Activated T-helper 1 cell treated with anti-CD3 and anti-CD28 coated beads, Interleukin-12 subunit alpha, Interleukin-12 subunit beta, Interleukin-2, Interleukin-4 antibody, amounts not matched to agents 30 ng/mL and 10 ng/mL and 1 ng/mL, durations not matched to agents 14 hours and 24 hours and 36 hours (primary cell): ENCODE results near the gene THRB. TPM values are rescaled to one million over a fixed set of nuclear protein-coding genes. Genes with fewer than 3 reads are reported as not detected.

Experiments
- DNase-seq: peaks from one replicate; pipeline ENCODE4 v3.0.0; 2021; ENCODE audit warnings: low spot score
- H3K27ac Mint-ChIP-seq: one replicate; pipeline ENCODE4 v1.8.0; 2021; ENCODE audit warnings: mild to moderate bottlenecking, mixed read lengths
- H3K27me3 Mint-ChIP-seq: one replicate; pipeline ENCODE4 v1.8.0; 2022; ENCODE audit warnings: mild to moderate bottlenecking, moderate library complexity, mixed read lengths; ENCODE audit not compliant: insufficient read depth
- H3K36me3 Mint-ChIP-seq: one replicate; pipeline ENCODE4 v1.8.0; 2021; ENCODE audit warnings: low read depth, mixed read lengths
- H3K4me1 Mint-ChIP-seq: one replicate; pipeline ENCODE4 v1.8.0; 2021; ENCODE audit warnings: low read depth, mixed read lengths
- H3K4me3 Mint-ChIP-seq: one replicate; pipeline ENCODE4 v1.8.0; 2021; ENCODE audit warnings: mild to moderate bottlenecking, moderate library complexity, mixed read lengths
- H3K9me3 Mint-ChIP-seq: one replicate; pipeline ENCODE4 v1.8.0; 2021; ENCODE audit warnings: mixed read lengths
- intact Hi-C: fragments of 100-400 bp; cut with micrococcal nuclease; formaldehyde crosslinking; loops from one replicate; pipeline ENCODE4 v1.15.1; 2024
- total RNA-seq: library from RNA; stranded (reverse); gene quantifications from 2 replicates; pipeline ENCODE4 v1.2.3, GENCODE V29; 2022

The THRB gene
- total RNA-seq, 1 donor from 2014 or later, result not detected

DNA sequence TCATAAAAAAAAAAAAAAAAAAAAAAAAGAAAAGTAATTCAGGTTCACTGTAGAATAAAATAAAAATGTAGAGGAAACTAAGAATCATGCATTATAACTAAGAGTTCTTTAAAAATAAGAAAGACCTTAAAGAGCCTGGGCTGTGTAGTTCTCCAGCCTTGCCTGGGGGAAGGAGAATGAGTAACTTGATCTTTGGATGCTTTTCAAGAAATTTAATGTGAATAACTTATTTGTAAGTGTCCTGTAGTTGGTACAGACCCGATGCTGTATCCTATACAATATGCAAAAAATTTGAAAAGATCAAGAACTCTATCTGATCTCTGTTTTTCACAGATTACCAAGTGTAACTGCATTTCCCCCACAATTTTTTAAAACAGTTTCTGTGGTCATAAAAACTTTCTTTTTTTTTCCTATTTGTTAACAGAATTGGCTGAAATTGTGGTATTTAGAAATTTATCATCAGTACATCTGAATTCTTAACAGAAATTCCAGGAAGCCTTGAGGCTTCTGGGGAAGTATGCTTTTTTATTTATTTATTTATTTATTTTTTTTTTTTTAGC is 195.3 kb downstream of the THRB start:
- H3K4me3 Mint-ChIP-seq, result no peak overlapping the region
- H3K4me1 Mint-ChIP-seq, result no peaks in the 10 kb centered on the region
- intact Hi-C loops, result no loop called here
- no peaks in the 10 kb centered on the region for H3K27me3 Mint-ChIP-seq
- H3K27ac Mint-ChIP-seq, result no peak overlapping the region
- DNase-seq, result no peak
- no peaks in the 10 kb centered on the region for H3K36me3 Mint-ChIP-seq
- no peaks in the 10 kb centered on the region for H3K9me3 Mint-ChIP-seq

GRCh38 chr3:24296441-24297205 is 198.0 kb downstream of the THRB start:
- Mint-ChIP-seq H3K36me3 (no peaks in the 10 kb centered on the region), H3K27me3 (no peaks in the 10 kb centered on the region), H3K9me3 (no peaks in the 10 kb centered on the region), H3K4me1 (no peaks in the 10 kb centered on the region), H3K4me3 (no peak overlapping the region), H3K27ac (no peak overlapping the region)
- no peak for DNase-seq
- intact Hi-C loops, result no loop called here

GRCh38 chr3:24294150-24294549 is 200.5 kb downstream of the THRB start:
- intact Hi-C loops, result no loop called here
- Mint-ChIP-seq H3K4me1 (no peaks in the 10 kb centered on the region), H3K9me3 (no peaks in the 10 kb centered on the region), H3K27ac (no peak overlapping the region), H3K36me3 (no peaks in the 10 kb centered on the region), H3K27me3 (peaks cover 2% of the 10 kb centered on the region), H3K4me3 (no peak overlapping the region)
- no peak for DNase-seq

GRCh38 chr3:24291646-24292045 is 203.0 kb downstream of the THRB start:
- Mint-ChIP-seq H3K27me3 (peaks cover 2% of the 10 kb centered on the region), H3K36me3 (no peaks in the 10 kb centered on the region), H3K9me3 (no peaks in the 10 kb centered on the region), H3K4me1 (no peaks in the 10 kb centered on the region), H3K27ac (no peak overlapping the region), H3K4me3 (no peak overlapping the region)
- intact Hi-C loops, result no loop called here
- DNase-seq, result no peak

DNA sequence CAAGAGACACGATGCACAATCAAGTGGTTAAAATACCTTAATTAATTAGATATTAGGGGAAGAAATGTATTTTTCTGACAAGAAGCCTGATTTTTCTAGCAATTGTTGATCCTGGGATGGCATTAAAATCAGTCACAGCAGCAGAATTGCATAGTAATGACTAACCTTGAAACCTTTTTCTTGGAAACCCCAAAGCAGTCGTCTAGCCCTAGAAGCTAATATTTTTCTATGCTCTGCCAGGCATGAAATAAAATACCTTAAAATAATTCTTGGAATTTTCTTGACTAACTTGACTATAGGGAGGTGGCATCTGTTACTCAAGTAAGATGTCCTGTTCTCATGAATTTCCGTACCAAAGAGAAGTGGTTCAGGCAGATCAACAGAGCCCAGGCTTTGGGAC is 204.1 kb downstream of the THRB start:
- H3K27me3 Mint-ChIP-seq, result peaks cover 2% of the 10 kb centered on the region
- intact Hi-C loops, result no loop called here

GRCh38 chr3:24288496-24289236 is 206.0 kb downstream of the THRB start:
- Mint-ChIP-seq H3K27ac (no peak overlapping the region), H3K4me3 (no peak overlapping the region), H3K27me3 (peaks cover 2% of the 10 kb centered on the region), H3K36me3 (no peaks in the 10 kb centered on the region), H3K9me3 (no peaks in the 10 kb centered on the region), H3K4me1 (no peaks in the 10 kb centered on the region)
- intact Hi-C loops, result no loop called here
- DNase-seq, result no peak

More for the DNA sequence above, 204.1 kb downstream of the THRB start:
- Mint-ChIP-seq H3K4me1 (no peaks in the 10 kb centered on the region), H3K36me3 (no peaks in the 10 kb centered on the region), H3K4me3 (no peak overlapping the region), H3K9me3 (no peaks in the 10 kb centered on the region), H3K27ac (no peak overlapping the region)
- no peak for DNase-seq

- H3K4me1 Mint-ChIP-seq, result no peaks in the 10 kb centered on the region
- no peaks in the 10 kb centered on the region for H3K9me3 Mint-ChIP-seq
- H3K36me3 Mint-ChIP-seq, result no peaks in the 10 kb centered on the region
- H3K4me3 Mint-ChIP-seq, result no peak overlapping the region
- H3K27me3 Mint-ChIP-seq, result peaks cover 2% of the 10 kb centered on the region
- DNase-seq, result no peak
- H3K27ac Mint-ChIP-seq, result no peak overlapping the region
- intact Hi-C loops, result no loop called here
These were observed 206.7 kb downstream of the THRB start for GRCh38 chr3:24287755-24288450.

DNA sequence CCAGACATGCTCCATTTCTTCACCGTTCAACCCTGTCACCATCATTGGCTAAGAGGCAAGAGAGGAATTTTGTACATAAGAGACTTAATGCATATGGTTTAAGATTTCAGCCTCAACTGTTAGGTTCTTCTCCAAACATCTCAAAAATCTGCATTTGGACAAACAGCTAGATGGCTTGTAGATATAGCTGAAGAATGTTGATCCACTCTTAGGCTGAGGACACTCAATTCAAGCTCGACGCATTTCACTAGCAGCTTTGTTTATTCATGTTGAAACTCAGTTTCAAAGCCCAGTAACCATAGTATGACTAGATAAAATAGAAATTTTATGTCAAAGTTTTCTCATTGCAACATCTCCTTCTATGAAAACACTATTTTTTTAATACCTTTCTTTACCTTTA is 208.2 kb downstream of the THRB start:
- no peaks in the 10 kb centered on the region for H3K9me3 Mint-ChIP-seq
- peaks cover 2% of the 10 kb centered on the region for H3K27me3 Mint-ChIP-seq
- H3K4me3 Mint-ChIP-seq, result no peak overlapping the region
- no peak overlapping the region for H3K27ac Mint-ChIP-seq
- DNase-seq, result no peak
- intact Hi-C loops, result no loop called here
- no peaks in the 10 kb centered on the region for H3K36me3 Mint-ChIP-seq
- H3K4me1 Mint-ChIP-seq, result no peaks in the 10 kb centered on the region

DNA sequence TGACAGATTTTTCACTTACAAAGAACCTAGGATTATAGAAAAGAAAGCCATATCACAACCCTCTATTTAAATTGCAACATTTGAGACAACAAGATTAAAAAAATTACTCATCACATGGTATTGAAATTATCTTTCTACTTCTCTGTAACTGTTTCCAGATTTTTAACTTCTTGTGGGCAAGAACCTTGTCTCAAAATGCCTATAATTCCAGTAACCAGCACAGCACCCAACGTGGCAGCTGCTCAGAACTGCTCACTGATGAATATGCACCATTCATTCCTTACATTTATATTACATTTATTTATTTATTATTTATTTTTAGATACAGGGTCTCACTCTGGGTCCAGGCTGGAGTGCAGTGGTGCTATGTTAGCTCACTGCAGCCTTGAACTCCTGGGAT is 216.1 kb downstream of the THRB start:
- intact Hi-C loops, result no loop called here
- Mint-ChIP-seq H3K27me3 (peaks cover 2% of the 10 kb centered on the region), H3K27ac (no peak overlapping the region), H3K4me1 (no peaks in the 10 kb centered on the region), H3K36me3 (no peaks in the 10 kb centered on the region), H3K9me3 (no peaks in the 10 kb centered on the region), H3K4me3 (no peak overlapping the region)
- no peak for DNase-seq

GRCh38 chr3:24273491-24273890 is 221.2 kb downstream of the THRB start:
- intact Hi-C loops, result no loop called here
- H3K4me1 Mint-ChIP-seq, result no peaks in the 10 kb centered on the region
- H3K27ac Mint-ChIP-seq, result no peak overlapping the region
- no peak overlapping the region for H3K4me3 Mint-ChIP-seq
- H3K36me3 Mint-ChIP-seq, result no peaks in the 10 kb centered on the region
- no peaks in the 10 kb centered on the region for H3K9me3 Mint-ChIP-seq
- H3K27me3 Mint-ChIP-seq, result peaks cover 8% of the 10 kb centered on the region
- no peak for DNase-seq

DNA sequence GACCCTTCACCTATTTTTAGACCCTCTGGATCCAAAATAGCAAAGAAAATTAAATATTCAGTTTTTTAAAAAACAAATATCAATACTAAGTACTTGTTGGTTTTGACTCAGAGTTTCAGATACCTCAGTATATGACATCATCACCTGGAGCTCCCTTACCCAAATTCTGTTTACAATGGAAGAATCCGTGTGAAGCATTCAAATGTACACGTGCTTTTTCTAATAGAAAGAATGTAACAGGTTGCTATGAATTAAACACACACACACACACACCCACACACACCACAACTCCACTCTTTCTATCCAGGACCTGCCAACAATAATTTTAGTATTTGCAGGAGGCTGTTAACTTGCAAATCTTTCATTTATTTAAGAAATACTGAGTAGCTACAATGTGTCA is 221.8 kb downstream of the THRB start:
- intact Hi-C loops, result no loop called here

DNA sequence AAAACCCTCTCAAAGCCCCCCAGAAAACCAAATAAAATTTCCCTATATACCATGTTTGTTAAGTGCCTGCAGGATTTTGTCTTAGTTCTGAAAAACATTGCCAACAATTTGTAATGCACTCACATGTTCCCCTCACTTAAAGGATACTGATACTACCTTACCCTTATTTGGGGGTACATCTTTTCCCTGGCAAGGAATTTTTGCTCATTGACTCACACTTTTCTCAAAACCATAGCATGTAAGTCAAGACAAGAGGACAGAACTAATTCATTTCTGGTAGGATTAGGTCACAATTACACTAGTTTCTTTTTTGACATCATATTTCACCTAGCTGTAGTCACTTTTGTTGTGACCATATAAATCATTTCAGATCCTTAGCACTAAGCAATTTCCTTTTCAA is 222.2 kb downstream of the THRB start:
- no peak for DNase-seq
- intact Hi-C loops, result no loop called here
- H3K36me3 Mint-ChIP-seq, result no peaks in the 10 kb centered on the region
- H3K9me3 Mint-ChIP-seq, result no peaks in the 10 kb centered on the region
- H3K27me3 Mint-ChIP-seq, result peaks cover 8% of the 10 kb centered on the region
- no peak overlapping the region for H3K4me3 Mint-ChIP-seq
- no peaks in the 10 kb centered on the region for H3K4me1 Mint-ChIP-seq
- no peak overlapping the region for H3K27ac Mint-ChIP-seq

More for the DNA sequence above, 221.8 kb downstream of the THRB start:
- Mint-ChIP-seq H3K36me3 (no peaks in the 10 kb centered on the region), H3K9me3 (no peaks in the 10 kb centered on the region), H3K4me3 (no peak overlapping the region), H3K4me1 (no peaks in the 10 kb centered on the region), H3K27me3 (peaks cover 8% of the 10 kb centered on the region), H3K27ac (no peak overlapping the region)
- DNase-seq, result no peak

DNA sequence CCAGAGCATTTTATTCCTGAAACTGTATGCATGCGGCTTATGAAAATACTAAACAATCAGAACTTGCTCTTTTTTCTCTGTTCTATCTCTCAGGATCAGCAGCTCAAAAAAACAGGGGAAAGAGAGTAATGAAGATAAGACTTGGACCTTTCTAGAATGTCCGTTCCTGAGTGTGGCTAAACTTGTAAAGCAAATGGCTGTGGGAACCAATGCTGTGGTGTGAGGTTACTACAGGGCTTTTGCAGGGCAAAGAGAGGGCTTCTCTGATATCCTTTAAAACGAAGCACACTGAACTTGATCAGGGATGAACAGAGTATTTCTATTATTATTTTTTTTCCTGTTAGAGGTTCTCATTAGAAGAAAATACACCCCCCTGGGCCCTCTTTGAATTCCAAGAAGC is 223.4 kb downstream of the THRB start:
- DNase-seq, result no peak
- no peaks in the 10 kb centered on the region for H3K36me3 Mint-ChIP-seq
- H3K27me3 Mint-ChIP-seq, result peaks cover 12% of the 10 kb centered on the region
- H3K4me1 Mint-ChIP-seq, result no peaks in the 10 kb centered on the region
- H3K27ac Mint-ChIP-seq, result no peak overlapping the region
- no peaks in the 10 kb centered on the region for H3K9me3 Mint-ChIP-seq
- intact Hi-C loops, result no loop called here
- no peak overlapping the region for H3K4me3 Mint-ChIP-seq
